Middle frontal gyrus (tissue), 1 donor: ENCODE results near the gene BCO1.
"Not testable (repeated sequence)": the region's sequence is repeated elsewhere in the genome, so short reads cannot be mapped to it uniquely, and the experiment has no call there.

ENCODE experiments used
- DNase-seq: peaks from one replicate; pipeline ENCODE4 v3.0.0-alpha.2; 2015; ENCODE audit warnings: low spot score; ENCODE audit errors: extremely low spot score

The BCO1 gene

GRCh38 chr16:81238296-81239011 is at the start of gene BCO1:
Gene BCO1, plus strand, starts transcription at chr16:81238689. Its CDS starts 220 bp downstream, at chr16:81238909.
- no peak for DNase-seq

GRCh38 chr16:81189100-81189664 is 49.3 kb upstream of the BCO1 start:
- peak; percentile 47 for DNase-seq

GRCh38 chr16:81190667-81191066 is 47.8 kb upstream of the BCO1 start:
- no peak for DNase-seq

- no peak for DNase-seq
Observed at GRCh38 chr16:81195885-81196534, 42.5 kb upstream of the BCO1 start.

- no peak for DNase-seq
Observed at GRCh38 chr16:81198635-81199034, 39.9 kb upstream of the BCO1 start.

- DNase-seq = peak; percentile 31
Observed at GRCh38 chr16:81201267-81201666, 37.2 kb upstream of the BCO1 start.

GRCh38 chr16:81204798-81205680 is 33.5 kb upstream of the BCO1 start:
- peak; percentile 69 for DNase-seq

- DNase-seq = no peak
Observed at GRCh38 chr16:81207076-81207475, 31.4 kb upstream of the BCO1 start.

GRCh38 chr16:81210807-81211206 is 27.7 kb upstream of the BCO1 start:
- no peak for DNase-seq

- DNase-seq = no peak
Observed at GRCh38 chr16:81212830-81213465, 25.5 kb upstream of the BCO1 start.

GRCh38 chr16:81214745-81215166 is 23.7 kb upstream of the BCO1 start:
- DNase-seq = no peak

- no peak for DNase-seq
Observed at GRCh38 chr16:81216114-81216513, 22.4 kb upstream of the BCO1 start.

GRCh38 chr16:81216706-81217105 is 21.8 kb upstream of the BCO1 start:
- no peak for DNase-seq

GRCh38 chr16:81219151-81219550 is 19.3 kb upstream of the BCO1 start:
- no peak for DNase-seq

- DNase-seq = no peak
Observed at GRCh38 chr16:81220349-81220748, 18.1 kb upstream of the BCO1 start.

GRCh38 chr16:81221731-81222130 is 16.8 kb upstream of the BCO1 start:
- DNase-seq = no peak

- DNase-seq = no peak
Observed at GRCh38 chr16:81224824-81225223, 13.7 kb upstream of the BCO1 start.

GRCh38 chr16:81225697-81226096 is 12.8 kb upstream of the BCO1 start:
- DNase-seq = not testable (repeated sequence)

- no peak for DNase-seq
Observed at GRCh38 chr16:81227785-81228184, 10.7 kb upstream of the BCO1 start.

GRCh38 chr16:81229811-81230210 is 8.7 kb upstream of the BCO1 start:
- DNase-seq = no peak

GRCh38 chr16:81231014-81231413 is 7.5 kb upstream of the BCO1 start:
- no peak for DNase-seq
